ENCODE measurements around the gene PLBD2. TPM values are rescaled to one million over a fixed set of nuclear protein-coding genes. Genes with fewer than 3 reads are reported as not detected.

PLBD2 gene
- total RNA-seq, 1 donor from 2014 or later: 37.8 TPM

- Mint-ChIP-seq H3K4me3 (no peak overlapping the region), H3K27ac (no peak overlapping the region), H3K36me3 (peaks cover 7% of the 10 kb centered on the region), H3K27me3 (ENCODE audit: low read depth) (no peaks in the 10 kb centered on the region), H3K9me3 (no peaks in the 10 kb centered on the region), H3K4me1 (no peaks in the 10 kb centered on the region)
- TF ChIP-seq, protein P1, sequence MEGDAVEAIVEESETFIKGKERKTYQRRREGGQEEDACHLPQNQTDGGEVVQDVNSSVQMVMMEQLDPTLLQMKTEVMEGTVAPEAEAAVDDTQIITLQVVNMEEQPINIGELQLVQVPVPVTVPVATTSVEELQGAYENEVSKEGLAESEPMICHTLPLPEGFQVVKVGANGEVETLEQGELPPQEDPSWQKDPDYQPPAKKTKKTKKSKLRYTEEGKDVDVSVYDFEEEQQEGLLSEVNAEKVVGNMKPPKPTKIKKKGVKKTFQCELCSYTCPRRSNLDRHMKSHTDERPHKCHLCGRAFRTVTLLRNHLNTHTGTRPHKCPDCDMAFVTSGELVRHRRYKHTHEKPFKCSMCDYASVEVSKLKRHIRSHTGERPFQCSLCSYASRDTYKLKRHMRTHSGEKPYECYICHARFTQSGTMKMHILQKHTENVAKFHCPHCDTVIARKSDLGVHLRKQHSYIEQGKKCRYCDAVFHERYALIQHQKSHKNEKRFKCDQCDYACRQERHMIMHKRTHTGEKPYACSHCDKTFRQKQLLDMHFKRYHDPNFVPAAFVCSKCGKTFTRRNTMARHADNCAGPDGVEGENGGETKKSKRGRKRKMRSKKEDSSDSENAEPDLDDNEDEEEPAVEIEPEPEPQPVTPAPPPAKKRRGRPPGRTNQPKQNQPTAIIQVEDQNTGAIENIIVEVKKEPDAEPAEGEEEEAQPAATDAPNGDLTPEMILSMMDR (IDR thresholded peaks at IDR 0.05; ENCODE audit: unreplicated experiment): no peak
- DNase-seq (ENCODE audit: low spot score in 2 of 2, unreplicated experiment in 2 of 2): no peak
Measured at GRCh38 chr12:113366827-113367226, 8.4 kb downstream of the PLBD2 start.

GRCh38 chr12:113368331-113368730, 9.9 kb downstream of the PLBD2 start:
- TF ChIP-seq, protein P1 (IDR thresholded peaks at IDR 0.05; ENCODE audit: unreplicated experiment): no peak
- H3K4me1 Mint-ChIP-seq: no peaks in the 10 kb centered on the region
- no peaks in the 10 kb centered on the region for H3K9me3 Mint-ChIP-seq
- no peaks in the 10 kb centered on the region for H3K27me3 Mint-ChIP-seq (ENCODE audit: low read depth)
- no peak overlapping the region for H3K27ac Mint-ChIP-seq
- H3K4me3 Mint-ChIP-seq: no peak overlapping the region
- peaks cover 9% of the 10 kb centered on the region for H3K36me3 Mint-ChIP-seq
- DNase-seq (ENCODE audit: low spot score in 2 of 2, unreplicated experiment in 2 of 2): no peak

DNA sequence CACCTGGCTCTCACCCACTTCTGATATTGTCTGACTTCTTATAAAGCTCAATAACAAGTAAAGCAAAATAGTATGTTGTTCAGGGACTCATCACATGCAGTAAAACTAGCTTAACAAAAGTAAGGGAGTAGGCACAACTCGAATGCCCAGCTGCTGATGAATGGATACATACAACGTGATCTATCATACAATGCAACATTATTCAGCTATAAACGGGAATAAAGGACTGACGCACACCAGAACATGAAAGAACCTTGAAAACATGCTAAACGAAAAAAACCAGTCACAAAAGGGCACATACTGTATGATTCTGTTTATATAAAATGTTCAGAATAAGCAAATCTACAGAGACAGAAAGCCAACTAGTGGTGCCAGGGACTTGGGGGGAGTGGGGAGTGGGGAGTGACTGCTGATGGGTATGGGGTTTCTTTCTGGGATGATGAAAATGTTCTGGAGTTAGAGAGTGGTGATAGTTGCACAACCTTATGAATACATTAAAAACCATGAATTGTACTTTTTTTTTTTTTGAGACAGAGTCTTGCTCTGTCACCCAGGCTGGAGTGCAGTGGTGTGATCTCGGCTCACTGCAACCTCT, 11.1 kb downstream of the PLBD2 start:
- Mint-ChIP-seq H3K4me3 (no peak overlapping the region), H3K4me1 (no peaks in the 10 kb centered on the region), H3K9me3 (no peaks in the 10 kb centered on the region), H3K36me3 (peaks cover 10% of the 10 kb centered on the region), H3K27ac (no peak overlapping the region), H3K27me3 (ENCODE audit: low read depth) (no peaks in the 10 kb centered on the region)
- TF ChIP-seq, protein P1 (IDR thresholded peaks at IDR 0.05; ENCODE audit: unreplicated experiment): no peak
- DNase-seq (ENCODE audit: low spot score in 2 of 2, unreplicated experiment in 2 of 2): no peak

DNA sequence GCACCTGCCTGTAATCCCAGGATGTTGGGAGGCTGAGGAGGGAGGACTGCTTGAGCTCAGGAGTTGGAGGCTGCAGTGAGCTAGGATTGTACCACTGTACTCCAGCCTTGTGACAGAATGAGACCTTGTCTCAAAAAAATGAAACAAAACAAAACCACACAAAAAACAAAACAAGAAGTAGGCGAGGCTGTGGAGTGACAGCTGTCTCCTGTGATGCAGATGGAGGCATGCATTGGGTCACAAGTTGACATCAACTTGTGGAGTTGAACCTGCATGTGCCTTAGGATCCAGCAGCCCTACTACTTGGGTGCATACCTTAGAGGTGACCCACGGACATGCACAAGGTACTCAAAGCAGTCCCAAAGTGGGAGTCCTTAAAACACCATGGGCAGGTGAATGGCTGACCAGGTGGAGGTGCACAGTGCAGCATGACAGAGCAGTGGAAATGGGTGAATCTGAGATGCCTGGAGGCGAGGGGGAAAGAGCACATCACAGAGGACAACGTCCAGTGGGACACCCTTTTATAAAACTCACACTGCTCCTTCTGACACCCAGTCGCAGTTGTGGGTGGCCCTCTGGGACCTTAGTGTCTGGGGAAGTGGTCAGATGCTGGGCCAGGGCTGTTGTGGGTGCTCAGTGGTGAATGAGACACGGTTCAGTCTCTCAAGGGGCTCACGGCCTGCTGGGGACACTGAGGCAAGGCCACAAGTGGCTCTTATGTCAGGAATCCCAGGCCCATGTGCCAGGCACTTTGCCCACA, 12.7 kb downstream of the PLBD2 start:
- no peak overlapping the region for H3K27ac Mint-ChIP-seq
- no peak overlapping the region for H3K4me3 Mint-ChIP-seq
- no peaks in the 10 kb centered on the region for H3K27me3 Mint-ChIP-seq (ENCODE audit: low read depth)
- no peaks in the 10 kb centered on the region for H3K4me1 Mint-ChIP-seq
- H3K9me3 Mint-ChIP-seq: no peaks in the 10 kb centered on the region
- no peak for DNase-seq (ENCODE audit: low spot score in 2 of 2, unreplicated experiment in 2 of 2)
- H3K36me3 Mint-ChIP-seq: peaks cover 13% of the 10 kb centered on the region
- TF ChIP-seq, protein P1 (IDR thresholded peaks at IDR 0.05; ENCODE audit: unreplicated experiment): no peak

GRCh38 chr12:113371808-113372207, 13.4 kb downstream of the PLBD2 start:
- no peak overlapping the region for H3K4me3 Mint-ChIP-seq
- H3K27ac Mint-ChIP-seq: no peak overlapping the region
- peaks cover 13% of the 10 kb centered on the region for H3K36me3 Mint-ChIP-seq

More at GRCh38 chr12:113371808-113372207, 13.4 kb downstream of the PLBD2 start:
- TF ChIP-seq, protein P1 (IDR thresholded peaks at IDR 0.05; ENCODE audit: unreplicated experiment): no peak
- no peak for DNase-seq (ENCODE audit: low spot score in 2 of 2, unreplicated experiment in 2 of 2)
- Mint-ChIP-seq H3K27me3 (ENCODE audit: low read depth) (no peaks in the 10 kb centered on the region), H3K4me1 (no peaks in the 10 kb centered on the region), H3K9me3 (no peaks in the 10 kb centered on the region)

All from mesothelial cell of epicardium (in vitro differentiated cells).